Panc1 (cell line): Measurements from ENCODE around the gene NR2F6. TPM values are rescaled to one million over a fixed set of nuclear protein-coding genes. Genes with fewer than 3 reads are reported as not detected.

Experiments
- ATAC-seq: fragments of 200-7000 bp; cut with Tn5 transposase; 2 replicates; pipeline ENCODE4 v1.9.1; 2020; ENCODE audit warnings: mild to moderate bottlenecking, moderate library complexity
- BruUV-seq: library from RNA; stranded (reverse); fragments of 400-500 nt; replicated peaks from 2 replicates; lab custom pipeline; 2021; lab: Mats Ljungman, UMichigan
- CTCF ChIA-PET: fragments of 300-600 bp; sonication (Branson Sonifier 250); formaldehyde crosslinking; loops from one replicate; lab custom pipeline; 2022; ENCODE audit warnings: antibody characterized with exemption; lab: Charles Lee
- POLR2A ChIA-PET: fragments of 300-600 bp; sonication (Branson Sonifier 250); formaldehyde crosslinking; loops from one replicate; lab custom pipeline; 2022; ENCODE audit warnings: antibody characterized with exemption; lab: Charles Lee
- DNase-seq: peaks from one replicate; pipeline ENCODE4 v3.0.0-alpha.2; 2010; ENCODE audit warnings: low read depth, low spot score
- H3K27ac ChIP-seq: 2 replicates; pipeline ENCODE4 v1.5.1; 2011; ENCODE audit warnings: mild to moderate bottlenecking, low read length, inconsistent platforms
- H3K27me3 ChIP-seq: fragments of 200-500 bp; sonication (Bioruptor generic); 2 replicates; pipeline ENCODE4 v1.6.0; 2014; ENCODE audit warnings: low read length, inconsistent platforms; ENCODE audit not compliant: control insufficient read depth, insufficient read depth
- H3K36me3 ChIP-seq: fragments of 200-500 bp; sonication (Bioruptor generic); 2 replicates; pipeline ENCODE4 v1.5.1; 2014; ENCODE audit warnings: inconsistent platforms, mild to moderate bottlenecking, low read length, moderate library complexity; ENCODE audit not compliant: control insufficient read depth, insufficient read depth
- H3K4me1 ChIP-seq: 2 replicates; pipeline ENCODE4 v1.5.1; 2011; ENCODE audit warnings: inconsistent platforms, mild to moderate bottlenecking, low read length, moderate library complexity; ENCODE audit not compliant: control insufficient read depth, insufficient read depth
- H3K4me3 ChIP-seq, 2 experiments: 2 replicates each; pipeline ENCODE4 v1.5.1; 2011 to 2012; ENCODE audit warnings: low read depth in 2 of 2, low read length in 2 of 2, mild to moderate bottlenecking in 2 of 2, inconsistent platforms in 1 of 2, moderate library complexity in 1 of 2
- H3K9me3 ChIP-seq: fragments of 200-500 bp; sonication (Bioruptor generic); 2 replicates; pipeline ENCODE4 v1.5.1; 2014; ENCODE audit warnings: low read depth, mild to moderate bottlenecking, inconsistent platforms, low read length, moderate library complexity; ENCODE audit not compliant: control insufficient read depth, insufficient read depth
- CTCF ChIP-seq: fragments of 450-650 bp; IDR thresholded peaks from 2 replicates; pipeline ENCODE4 v1.5.1; 2017; ENCODE audit warnings: mild to moderate bottlenecking
- POLR2AphosphoS5 ChIP-seq: IDR thresholded peaks from 2 replicates; pipeline ENCODE4 v1.6.1; 2012; ENCODE audit warnings: mild to moderate bottlenecking, low read depth, low read length, moderate library complexity
- SIN3A ChIP-seq: IDR thresholded peaks from 2 replicates; pipeline ENCODE4 v1.6.1; 2012; ENCODE audit warnings: low read depth, mild to moderate bottlenecking, low read length, moderate library complexity, borderline replicate concordance; ENCODE audit not compliant: insufficient read depth
- TCF7L2 ChIP-seq: IDR thresholded peaks from 2 replicates; pipeline ENCODE4 v1.6.1; 2011; ENCODE audit warnings: mild to moderate bottlenecking, low read depth, low read length, inconsistent platforms
- in situ Hi-C: cut with HindIII; loops from 2 replicates; pipeline ENCODE4 v1.10.0; 2016; ENCODE audit warnings: low sequenced_read_pairs, low pct_unique_long_range_greater_than_20kb
- intact Hi-C: fragments of 100-400 bp; cut with micrococcal nuclease; formaldehyde crosslinking; loops from one replicate; pipeline ENCODE4 v1.10.0; 2022; ENCODE audit not compliant: unreplicated experiment
- total RNA-seq: library from RNA; stranded (reverse); gene quantifications from one replicate; pipeline ENCODE4 v1.2.1, GENCODE V29; 2021; ENCODE audit not compliant: unreplicated experiment
- TF ChIP-seq, protein P1 (sequence below), 2 experiments: IDR thresholded peaks; 2 replicates each; pipeline ENCODE4 v1.6.1; 2011 to 2012; ENCODE audit warnings: low read depth in 2 of 2, control low read depth in 1 of 2, low read length in 1 of 2, mild to moderate bottlenecking in 1 of 2, moderate library complexity in 1 of 2; ENCODE audit not compliant: insufficient read depth in 1 of 2

The NR2F6 gene
- total RNA-seq, 1 experiment from 2014 or later: 173 TPM

DNA sequence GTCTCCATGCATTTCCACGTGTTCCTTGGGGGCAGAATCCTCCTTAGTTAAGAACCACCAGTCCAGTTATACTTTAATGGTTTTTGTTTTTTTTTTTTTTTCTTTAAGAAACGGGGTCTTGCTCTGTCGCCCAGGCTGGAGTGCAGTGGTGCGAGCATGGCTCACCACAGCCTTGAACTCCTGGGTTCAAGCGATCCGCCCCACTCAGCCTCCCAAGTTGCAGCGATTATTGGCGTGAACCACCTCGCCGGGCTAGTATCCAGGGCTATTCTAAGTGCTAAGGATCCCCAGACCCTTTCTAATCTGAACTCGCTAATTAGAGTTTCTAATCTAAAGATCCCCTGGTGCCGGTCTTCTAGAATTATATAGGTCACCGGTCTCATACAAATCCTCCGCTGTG lies 47.9 kb upstream of the NR2F6 start:
- no peaks in the 10 kb centered on the region for H3K36me3 ChIP-seq
- no TSS peak for BruUV-seq
- TF ChIP-seq TCF7L2 (no peak), SIN3A (no peak)
- TF ChIP-seq, protein P1, sequence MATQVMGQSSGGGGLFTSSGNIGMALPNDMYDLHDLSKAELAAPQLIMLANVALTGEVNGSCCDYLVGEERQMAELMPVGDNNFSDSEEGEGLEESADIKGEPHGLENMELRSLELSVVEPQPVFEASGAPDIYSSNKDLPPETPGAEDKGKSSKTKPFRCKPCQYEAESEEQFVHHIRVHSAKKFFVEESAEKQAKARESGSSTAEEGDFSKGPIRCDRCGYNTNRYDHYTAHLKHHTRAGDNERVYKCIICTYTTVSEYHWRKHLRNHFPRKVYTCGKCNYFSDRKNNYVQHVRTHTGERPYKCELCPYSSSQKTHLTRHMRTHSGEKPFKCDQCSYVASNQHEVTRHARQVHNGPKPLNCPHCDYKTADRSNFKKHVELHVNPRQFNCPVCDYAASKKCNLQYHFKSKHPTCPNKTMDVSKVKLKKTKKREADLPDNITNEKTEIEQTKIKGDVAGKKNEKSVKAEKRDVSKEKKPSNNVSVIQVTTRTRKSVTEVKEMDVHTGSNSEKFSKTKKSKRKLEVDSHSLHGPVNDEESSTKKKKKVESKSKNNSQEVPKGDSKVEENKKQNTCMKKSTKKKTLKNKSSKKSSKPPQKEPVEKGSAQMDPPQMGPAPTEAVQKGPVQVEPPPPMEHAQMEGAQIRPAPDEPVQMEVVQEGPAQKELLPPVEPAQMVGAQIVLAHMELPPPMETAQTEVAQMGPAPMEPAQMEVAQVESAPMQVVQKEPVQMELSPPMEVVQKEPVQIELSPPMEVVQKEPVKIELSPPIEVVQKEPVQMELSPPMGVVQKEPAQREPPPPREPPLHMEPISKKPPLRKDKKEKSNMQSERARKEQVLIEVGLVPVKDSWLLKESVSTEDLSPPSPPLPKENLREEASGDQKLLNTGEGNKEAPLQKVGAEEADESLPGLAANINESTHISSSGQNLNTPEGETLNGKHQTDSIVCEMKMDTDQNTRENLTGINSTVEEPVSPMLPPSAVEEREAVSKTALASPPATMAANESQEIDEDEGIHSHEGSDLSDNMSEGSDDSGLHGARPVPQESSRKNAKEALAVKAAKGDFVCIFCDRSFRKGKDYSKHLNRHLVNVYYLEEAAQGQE (IDR thresholded peaks at IDR 0.05; ENCODE audit: insufficient read depth in 1 of 2, low read depth in 2 of 2, low read length in 1 of 2): no peak
- H3K9me3 ChIP-seq: no peaks in the 10 kb centered on the region
- in situ Hi-C loops (no loop called here), intact Hi-C loops (no loop called here)
- CTCF ChIA-PET: interaction anchor here (0.7 to 1.4 kb wide), 3 partner anchors 12 to 175 kb away, joined by 3 to 8 read pairs (median 8); partner anchors contain the start of gene MRPL34
- DNase-seq (no peak), ATAC-seq (no peak)
- no peak overlapping the region for H3K4me3 ChIP-seq
- no peak overlapping the region for H3K27ac ChIP-seq
- POLR2A ChIA-PET: no interaction called here
- H3K4me1 ChIP-seq: peaks cover 3% of the 10 kb centered on the region; the same call in 1 of the 2 replicates
- no peaks in the 10 kb centered on the region for H3K27me3 ChIP-seq

- POLR2A ChIA-PET: interaction anchor here (0.7 kb wide), 2 partner anchors 13 kb away, joined by 3 to 4 read pairs; partner anchors contain the start of gene MRPL34
- CTCF ChIA-PET: interaction anchor here (0.7 to 1.4 kb wide), 7 partner anchors 13 to 176 kb away, joined by 3 to 10 read pairs (median 5); partner anchors contain the start of genes MRPL34 and NR2F6
- BruUV-seq: no TSS peak
- H3K4me1 ChIP-seq: peaks cover 3% of the 10 kb centered on the region; the same call in 1 of the 2 replicates
- H3K27me3 ChIP-seq: no peaks in the 10 kb centered on the region
- ATAC-seq (peak; percentile 93), DNase-seq (peak; percentile 72)
- in situ Hi-C loops: no loop called here
- intact Hi-C loops: no loop called here
- H3K9me3 ChIP-seq: no peaks in the 10 kb centered on the region
- H3K4me3 ChIP-seq: peak overlapping the region; percentile 52 to 59
- no peaks in the 10 kb centered on the region for H3K36me3 ChIP-seq
- TF ChIP-seq TCF7L2 (no peak), POLR2AphosphoS5 (peak; percentile 46; the same call in 1 of the 2 replicates), SIN3A (no peak), CTCF (peak; percentile 82)
- H3K27ac ChIP-seq: peak overlapping the region; percentile 71
Measured at GRCh38 chr19:17292301-17293074, 46.8 kb upstream of the NR2F6 start.
